NCI-H2171 treated with DMSO at 0.1 percent for 48 hours (cell line): Measurements from ENCODE around the gene GARNL3.

Experiments used
- DNase-seq: peaks from one replicate; lab custom pipeline; 2025; lab: John Stamatoyannopoulos, UW

GARNL3 gene

DNA sequence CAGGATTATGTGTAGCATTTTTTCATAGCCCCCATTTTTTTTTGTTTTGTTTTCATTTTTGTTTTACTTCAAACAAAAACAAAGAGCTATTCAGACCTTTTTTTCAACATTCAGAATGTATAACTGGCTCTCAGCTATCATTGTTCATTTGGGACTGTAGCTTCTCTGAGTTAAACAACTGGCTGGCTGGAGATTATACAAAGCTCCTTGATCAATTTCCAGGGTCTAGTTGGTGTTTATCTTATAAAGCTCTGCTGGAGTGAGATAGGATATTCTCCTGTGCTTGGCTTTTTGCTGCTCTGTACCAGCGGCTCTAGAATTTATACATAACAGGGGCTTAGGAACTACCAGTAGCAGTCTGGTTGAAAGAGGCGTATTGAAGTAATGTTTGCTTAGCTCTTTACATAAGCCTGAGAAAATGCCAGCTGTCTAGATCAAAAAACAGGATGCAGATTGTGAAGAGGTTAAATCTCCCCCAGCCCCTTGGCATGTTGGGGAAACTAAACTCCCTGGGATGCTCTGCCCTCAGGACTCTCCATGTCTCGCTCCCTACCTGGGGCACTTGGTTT lies 15.2 kb downstream of the GARNL3 start:
- peak; percentile 28 for DNase-seq

DNA sequence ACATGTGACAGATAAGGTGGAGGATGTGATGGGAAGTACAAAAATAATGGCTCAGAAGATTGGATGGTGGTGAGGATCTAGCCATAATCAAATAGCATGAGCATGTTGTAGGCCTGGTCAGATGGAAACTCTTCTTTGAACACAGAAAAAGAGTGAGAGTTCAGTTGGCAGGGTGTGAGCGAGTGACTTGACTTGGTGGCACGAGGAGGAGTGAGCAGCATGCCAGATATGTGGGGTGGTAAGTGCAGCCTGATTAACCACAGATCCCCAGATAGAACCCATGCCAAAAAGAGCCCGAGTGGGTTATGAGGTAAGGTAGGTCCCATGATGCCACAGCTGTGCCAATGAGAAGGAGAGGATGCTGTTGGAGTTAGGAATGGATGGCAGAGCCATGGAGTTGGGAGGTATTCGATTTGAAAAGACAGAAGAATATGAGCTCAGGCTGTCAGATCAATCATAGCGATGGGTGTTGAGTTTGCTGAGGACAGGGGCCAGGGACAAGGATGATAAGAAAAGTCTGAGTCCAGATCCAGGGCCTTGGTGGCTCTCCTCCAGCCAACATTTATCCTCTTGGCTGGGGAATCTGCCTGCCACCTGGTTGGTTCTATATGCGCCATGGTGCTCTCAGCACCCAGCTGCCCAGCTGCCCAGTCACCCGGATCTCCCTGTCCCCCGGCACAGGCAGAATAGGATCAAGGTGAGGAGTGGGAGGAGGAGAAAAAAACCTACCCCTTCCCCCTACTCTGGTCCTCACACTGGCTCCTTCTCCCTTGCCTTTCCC lies 16.5 kb downstream of the GARNL3 start:
- DNase-seq, result no peak

GRCh38 chr9:127281891-127282290 lies 17.3 kb downstream of the GARNL3 start:
- no peak for DNase-seq

DNA sequence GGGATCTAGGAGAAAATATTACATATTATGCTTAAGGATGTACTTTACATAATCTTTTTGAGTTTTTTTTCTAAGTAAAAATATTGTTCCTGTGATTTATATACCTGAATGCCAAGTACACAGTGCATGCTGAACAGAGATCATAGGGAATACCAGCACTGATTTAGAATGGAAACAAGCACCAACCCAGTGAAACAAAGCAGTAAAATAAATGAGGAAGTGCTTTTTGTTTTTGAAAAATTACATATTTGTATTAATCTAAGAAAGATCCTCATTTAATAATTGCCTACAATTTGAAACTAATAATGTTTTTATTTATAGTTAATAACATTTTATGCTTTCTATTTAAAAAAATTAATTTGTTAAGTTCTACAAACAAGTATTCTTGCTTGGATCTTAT lies 18.0 kb downstream of the GARNL3 start:
- no peak for DNase-seq

GRCh38 chr9:127283135-127283534 lies 18.6 kb downstream of the GARNL3 start:
- DNase-seq, result no peak

DNA sequence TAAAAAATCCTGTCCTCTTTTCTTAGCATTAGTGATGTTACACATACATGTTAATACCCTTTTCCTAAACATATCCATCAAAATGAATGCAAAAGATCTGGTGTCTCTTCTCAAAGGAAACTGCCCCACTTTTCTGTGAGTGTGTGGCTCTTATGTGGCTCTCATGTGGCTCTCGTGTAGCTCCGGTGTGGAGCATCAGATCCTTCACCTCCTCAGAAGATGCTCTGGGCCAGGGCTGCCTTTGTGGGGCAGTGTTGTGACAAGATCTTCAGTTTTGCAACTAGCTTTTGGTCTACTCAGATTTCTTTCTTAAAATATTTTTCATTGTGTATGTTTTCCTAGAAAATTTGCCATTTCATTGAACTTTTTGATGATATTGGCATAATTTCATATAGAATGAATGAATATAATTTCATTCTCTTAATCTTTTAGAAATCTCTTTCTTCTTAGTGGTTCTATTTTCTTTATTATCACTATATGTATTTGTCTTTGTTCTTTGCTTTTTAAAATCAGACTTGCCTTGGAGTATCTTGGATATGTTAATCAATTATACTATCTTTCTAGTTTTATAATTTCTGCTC lies 19.4 kb downstream of the GARNL3 start:
- DNase-seq, result peak; percentile 35

DNA sequence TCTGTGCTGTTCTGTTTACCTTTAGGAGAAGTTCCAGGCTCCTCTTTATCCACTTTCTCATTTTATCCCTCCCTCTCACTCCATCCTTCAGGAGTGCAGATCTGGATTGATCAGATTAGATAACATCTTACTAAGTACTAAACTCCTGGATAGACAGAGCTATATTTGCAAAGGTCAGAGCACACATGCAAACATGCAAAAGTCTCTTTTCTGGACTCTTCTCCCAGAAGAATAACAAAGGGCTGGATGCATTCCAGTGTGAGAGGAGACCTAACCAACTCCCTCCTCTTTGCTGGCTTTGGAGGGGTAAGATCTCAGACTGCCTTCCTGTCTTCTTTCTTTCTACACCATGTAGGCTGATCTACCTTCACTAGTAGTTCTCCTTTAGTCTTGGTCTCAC lies 21.4 kb downstream of the GARNL3 start:
- no peak for DNase-seq

DNA sequence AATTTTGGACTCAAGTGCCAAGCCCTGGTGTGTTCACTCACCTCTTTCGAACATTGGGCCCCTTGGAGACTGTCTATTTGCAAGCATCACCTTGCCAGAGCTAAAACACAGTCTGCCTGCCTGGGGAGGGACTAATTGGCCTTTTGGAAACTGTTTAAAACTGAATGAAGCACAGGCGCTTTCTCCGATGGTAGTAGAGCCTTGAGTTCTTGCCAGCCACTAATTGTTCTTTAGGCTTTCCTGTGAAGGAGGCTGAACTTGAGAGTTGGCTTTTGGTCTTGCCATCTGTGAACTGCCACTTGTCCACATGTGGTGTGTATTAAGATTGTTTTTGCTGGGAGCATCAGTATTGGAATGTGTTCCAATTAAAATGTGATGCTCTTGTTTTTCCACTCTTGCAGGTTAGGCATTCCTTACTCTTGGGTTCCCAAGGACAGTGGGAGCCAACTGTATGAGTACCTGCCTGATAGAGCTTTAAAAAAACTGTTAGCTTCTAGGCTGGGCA lies 26.0 kb downstream of the GARNL3 start:
- peak; percentile 89 for DNase-seq

DNA sequence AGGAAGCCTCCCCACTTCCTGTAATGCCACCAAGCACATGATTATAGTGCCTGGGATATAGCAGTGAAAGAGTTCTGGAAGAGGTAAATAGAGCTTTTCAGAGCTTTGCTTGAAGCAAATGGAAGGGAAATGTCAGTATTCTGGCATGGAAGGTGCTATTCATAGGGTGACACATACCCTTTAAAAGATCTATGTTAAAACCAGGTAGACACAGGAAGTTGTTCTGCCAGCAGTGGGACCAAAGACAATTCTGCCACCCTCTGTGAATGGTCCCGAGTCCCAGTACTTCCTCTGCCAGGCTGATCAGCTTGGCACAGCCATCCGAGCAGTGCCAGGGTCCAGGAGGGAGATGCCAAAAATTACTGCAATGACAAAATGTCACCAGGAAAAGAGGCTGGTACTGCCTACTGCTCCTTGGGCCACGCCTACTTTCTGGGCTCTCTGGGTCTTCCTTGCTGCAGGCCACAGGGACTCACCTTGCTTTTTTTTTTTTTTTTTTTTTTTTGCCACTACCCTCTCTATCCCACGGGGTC lies 26.7 kb downstream of the GARNL3 start:
- DNase-seq, result no peak

- no peak for DNase-seq
Observed at GRCh38 chr9:127292415-127292814, 27.8 kb downstream of the GARNL3 start.

- DNase-seq, result no peak
Observed at GRCh38 chr9:127293328-127293727, 28.8 kb downstream of the GARNL3 start.

- DNase-seq, result no peak
Observed at GRCh38 chr9:127293767-127294166, 29.2 kb downstream of the GARNL3 start.

GRCh38 chr9:127295005-127295404 lies 30.4 kb downstream of the GARNL3 start:
- DNase-seq, result peak; percentile 71

GRCh38 chr9:127300886-127301447 lies 36.4 kb downstream of the GARNL3 start:
- DNase-seq, result peak; percentile 98

GRCh38 chr9:127303830-127304229 lies 39.3 kb downstream of the GARNL3 start:
- no peak for DNase-seq

GRCh38 chr9:127305206-127305837 lies 40.7 kb downstream of the GARNL3 start:
- no peak for DNase-seq

DNA sequence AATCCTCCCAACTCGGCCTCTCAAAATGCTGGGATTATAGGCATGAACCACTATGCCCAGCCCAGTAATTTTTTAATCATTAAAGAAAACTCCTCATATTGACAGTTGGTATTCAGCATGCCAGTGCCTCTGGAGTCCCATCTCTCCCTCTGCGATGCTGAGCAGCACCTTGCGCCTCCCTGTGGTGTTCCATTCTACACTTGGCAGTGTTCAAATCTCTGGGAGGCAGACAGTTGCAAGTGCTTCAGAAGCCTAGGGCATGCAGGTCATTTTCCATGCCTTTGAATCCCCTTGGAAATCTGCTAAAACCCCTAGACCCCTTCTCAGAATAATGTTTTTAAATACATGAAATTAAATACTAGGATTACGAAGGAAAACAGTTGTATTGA lies 41.3 kb downstream of the GARNL3 start:
- DNase-seq, result peak; percentile 32

GRCh38 chr9:127307802-127308201 lies 43.2 kb downstream of the GARNL3 start:
- DNase-seq, result no peak

DNA sequence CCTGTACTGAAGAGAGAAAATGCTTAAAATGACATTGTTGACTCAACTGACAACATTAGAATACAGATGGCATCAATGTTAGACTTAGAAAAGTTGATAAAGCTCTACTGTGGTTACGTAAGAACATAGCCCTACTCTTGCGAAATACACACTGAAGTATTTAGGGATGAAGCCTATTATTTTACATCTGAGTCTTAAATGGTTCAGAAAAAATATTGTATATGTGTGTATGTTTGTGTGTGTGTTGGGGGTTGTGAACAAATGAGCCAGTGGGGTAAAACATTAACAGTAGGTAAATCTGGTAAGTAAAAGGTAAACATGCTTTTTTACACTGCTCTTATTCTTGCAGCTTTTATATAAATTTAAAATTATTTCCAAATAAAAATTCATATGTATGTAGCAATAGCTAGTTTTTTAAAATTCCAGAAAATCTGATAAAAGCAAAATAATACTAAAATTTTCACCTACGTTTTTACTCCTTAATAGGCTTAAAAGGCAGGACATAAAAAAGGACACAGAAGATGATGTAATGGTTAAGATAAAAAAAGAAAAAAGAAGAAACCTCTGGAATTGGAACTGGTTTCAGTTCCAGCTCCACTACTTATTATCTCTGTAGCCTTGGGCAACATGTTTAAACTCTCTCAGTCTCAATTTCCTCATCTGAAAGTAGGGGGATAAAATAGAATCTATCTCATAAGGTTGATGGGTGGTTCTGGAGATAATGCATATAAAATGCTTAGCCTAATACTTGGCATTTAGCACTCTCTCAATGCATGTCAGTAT lies 44.3 kb downstream of the GARNL3 start:
- DNase-seq, result peak; percentile 62

DNA sequence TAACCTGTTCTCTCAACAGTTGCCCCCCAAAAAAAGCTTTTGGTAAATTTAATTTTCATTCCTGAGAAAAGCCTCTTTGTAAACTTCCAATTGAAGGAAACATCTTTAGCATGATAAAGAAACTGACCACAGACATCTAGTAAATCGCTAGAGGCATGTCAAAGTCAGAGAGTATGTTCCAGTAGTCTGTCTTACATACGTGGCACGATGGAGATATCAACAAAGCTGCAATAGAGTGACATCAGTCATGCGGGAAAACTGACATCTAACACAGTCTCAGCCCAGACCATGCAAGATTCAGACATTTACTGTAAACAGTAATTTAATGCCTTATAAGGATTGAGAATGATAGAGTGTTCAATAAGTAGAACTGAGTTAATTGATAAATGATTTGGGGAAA lies 45.1 kb downstream of the GARNL3 start:
- no peak for DNase-seq

DNA sequence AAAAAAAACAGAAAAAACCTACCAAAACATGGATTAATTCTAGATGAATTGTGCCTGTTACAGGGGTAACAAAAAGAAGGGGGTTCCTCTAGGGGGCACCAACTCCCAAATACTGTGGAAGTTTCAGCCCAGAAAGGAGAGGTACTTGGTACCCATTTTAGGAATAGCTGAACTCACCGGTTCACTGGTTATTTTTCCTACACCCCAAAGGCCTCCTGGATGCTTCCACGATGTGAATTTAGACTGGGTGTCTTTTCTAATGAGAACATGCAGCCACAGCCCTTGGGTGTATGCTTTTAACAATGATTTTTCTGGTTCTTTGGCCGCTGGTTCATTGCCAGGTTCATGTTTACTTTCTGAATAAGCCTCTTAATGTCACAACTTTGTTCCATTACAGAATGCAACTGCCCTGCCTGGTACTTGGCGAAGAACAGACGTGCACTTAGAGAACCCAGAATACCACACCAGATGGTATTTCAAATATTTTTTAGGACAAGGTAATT lies 46.7 kb downstream of the GARNL3 start:
- DNase-seq, result peak; percentile 98
